HG02884 (cell line): ENCODE measurements around the gene NKAIN4.

Experiments used
- ATAC-seq: cut with Tn5 transposase; IDR thresholded peaks from one replicate; pipeline ENCODE4 v1.9.1; 2021; ENCODE audit warnings: mild to moderate bottlenecking, moderate library complexity; ENCODE audit not compliant: unreplicated experiment

NKAIN4 gene

DNA sequence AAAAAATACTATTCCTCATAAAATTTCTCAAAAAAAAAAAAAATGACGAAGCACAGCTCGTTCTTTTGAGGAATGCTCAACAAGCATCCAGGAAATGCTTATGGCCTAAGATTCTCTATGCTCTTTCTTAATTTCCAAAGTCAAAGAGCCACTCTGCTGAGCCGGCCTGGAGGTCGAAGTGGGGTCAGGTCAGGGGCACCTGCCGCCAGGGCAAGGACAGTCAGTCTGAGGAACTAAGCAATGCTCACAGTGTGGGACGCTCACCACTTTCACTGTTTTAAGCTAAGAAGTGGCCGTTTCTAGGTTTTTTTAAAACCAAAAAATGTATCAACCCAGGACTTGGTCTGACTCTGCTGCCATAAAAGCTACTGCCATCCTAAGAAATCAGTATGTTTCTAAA lies 55.7 kb downstream of the NKAIN4 start:
- no peak for ATAC-seq

- ATAC-seq, result no peak
Observed at GRCh38 chr20:63196768-63197470, 57.3 kb downstream of the NKAIN4 start.

GRCh38 chr20:63194797-63195173 lies 59.5 kb downstream of the NKAIN4 start:
- ATAC-seq, result no peak

- ATAC-seq, result no peak
Observed at GRCh38 chr20:63194007-63194796, 60.1 kb downstream of the NKAIN4 start.

- ATAC-seq, result no peak
Observed at GRCh38 chr20:63192721-63193120, 61.5 kb downstream of the NKAIN4 start.

DNA sequence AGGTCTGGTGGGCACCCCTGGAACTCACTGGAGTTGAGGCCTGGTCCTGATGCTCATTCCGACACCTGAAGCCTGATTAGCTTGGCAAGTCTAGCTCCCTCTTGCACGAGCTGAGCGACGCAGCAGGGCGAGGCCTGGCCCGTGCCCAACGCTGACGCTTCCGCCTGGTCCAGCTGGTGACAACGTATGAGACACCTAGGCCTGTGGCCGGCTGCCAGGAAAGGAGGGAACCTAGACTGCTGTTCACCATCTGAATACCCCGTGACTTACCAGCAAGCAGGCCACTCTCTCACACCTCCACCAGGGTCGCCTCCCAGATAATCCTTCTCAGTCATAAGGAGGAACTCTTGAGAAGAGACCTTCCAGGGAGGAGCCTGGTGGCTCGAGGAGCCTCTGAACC lies 62.9 kb downstream of the NKAIN4 start:
- no peak for ATAC-seq

- no peak for ATAC-seq
Observed at GRCh38 chr20:63190828-63191227, 63.4 kb downstream of the NKAIN4 start.
